Activated T-cell treated with anti-CD3 and anti-CD28 coated beads, Interleukin-2, amount 50 U/mL, for 72 hours (primary cell): Measurements from ENCODE around the gene PDE1C. TPM values are rescaled to one million over a fixed set of nuclear protein-coding genes. Genes with fewer than 3 reads are reported as not detected.

Source experiments
- ATAC-seq, 2 donors: fragments of 150-1000 bp; cut with Tn5 transposase; replicated peaks in 1 of 2; 2 replicates each; pipeline ENCODE4 v1.10.0; 2021; ENCODE audit warnings: moderate library complexity in 2 of 2, mild to moderate bottlenecking in 1 of 2
- DNase-seq, 2 donors: peaks; one replicate each; pipeline ENCODE4 v3.0.0; 2021 to 2022; ENCODE audit warnings: mixed read lengths in 1 of 2
- H3K27ac Mint-ChIP-seq: one replicate; pipeline ENCODE4 v1.8.0; 2022; ENCODE audit warnings: mild to moderate bottlenecking, moderate library complexity, mixed read lengths
- H3K27me3 Mint-ChIP-seq: one replicate; pipeline ENCODE4 v1.8.0; 2022; ENCODE audit warnings: low read depth, mixed read lengths
- H3K36me3 Mint-ChIP-seq, 2 donors: one replicate each; pipeline ENCODE4 v1.8.0; 2022; ENCODE audit warnings: mixed read lengths in 2 of 2, mild to moderate bottlenecking in 1 of 2; ENCODE audit not compliant: insufficient read depth in 2 of 2
- H3K4me1 Mint-ChIP-seq: one replicate; pipeline ENCODE4 v1.8.0; 2022; ENCODE audit warnings: low read depth, mixed read lengths
- H3K4me3 Mint-ChIP-seq, 2 donors: one replicate each; pipeline ENCODE4 v1.8.0; 2022; ENCODE audit warnings: mild to moderate bottlenecking in 2 of 2, mixed read lengths in 2 of 2, moderate library complexity in 2 of 2
- H3K9me3 Mint-ChIP-seq, 2 donors: one replicate each; pipeline ENCODE4 v1.8.0; 2022; ENCODE audit warnings: mixed read lengths in 2 of 2
- total RNA-seq, 2 donors: library from RNA; stranded (reverse); gene quantifications; one replicate each; pipeline ENCODE4 v1.2.3, GENCODE V29; 2022

The PDE1C gene
- total RNA-seq, 2 donors from 2014 or later = not detected

DNA sequence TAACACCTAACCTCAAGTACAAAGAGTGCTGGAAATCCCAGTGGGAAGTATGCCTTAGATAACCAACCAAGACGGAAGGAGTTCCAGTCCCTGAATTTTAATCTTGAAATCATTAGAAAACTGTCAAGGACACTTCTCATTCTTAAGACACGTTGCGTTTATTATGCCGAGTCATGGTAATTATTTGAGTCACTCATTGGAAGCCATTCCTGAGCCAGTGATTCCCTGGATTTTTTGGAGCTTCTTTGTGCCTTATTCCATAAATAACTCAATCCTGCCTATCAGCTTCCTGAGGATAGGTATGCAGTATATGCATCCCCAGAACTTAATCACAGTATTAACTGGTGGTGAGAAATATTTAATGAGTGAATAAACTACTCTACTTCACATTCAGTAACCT, 305.7 kb downstream of the PDE1C start:
- peaks cover 2 to 4% of the 10 kb centered on the region in 2 donors for H3K9me3 Mint-ChIP-seq

DNA sequence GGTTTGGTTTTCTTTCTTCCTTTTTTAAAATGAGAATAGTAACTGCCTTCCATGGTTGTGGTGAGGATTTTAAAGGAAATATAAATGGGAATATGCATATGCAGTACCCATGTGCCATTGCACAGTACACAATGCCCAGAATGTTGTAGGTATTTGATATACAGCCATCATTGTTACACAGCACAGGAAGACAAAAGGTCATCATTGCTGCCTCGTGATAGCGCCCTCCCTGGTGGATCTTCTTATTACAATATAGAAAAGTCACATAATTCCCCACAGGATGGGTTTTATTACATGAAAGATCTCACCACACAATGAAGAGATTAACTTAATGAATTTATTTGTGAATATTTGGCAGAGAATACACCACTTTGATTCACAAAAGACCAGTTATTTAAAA, 306.7 kb downstream of the PDE1C start:
- Mint-ChIP-seq H3K36me3 (no peaks in the 10 kb centered on the region), H3K27me3 (no peaks in the 10 kb centered on the region), H3K27ac (no peak overlapping the region), H3K9me3 (peaks cover 2 to 4% of the 10 kb centered on the region in 2 donors), H3K4me1 (no peaks in the 10 kb centered on the region), H3K4me3 (no peak overlapping the region)
- DNase-seq (no peak), ATAC-seq (no peak)

More for the DNA sequence above, 305.7 kb downstream of the PDE1C start:
- H3K4me3 Mint-ChIP-seq = no peak overlapping the region
- H3K27ac Mint-ChIP-seq = no peak overlapping the region
- H3K4me1 Mint-ChIP-seq = no peaks in the 10 kb centered on the region
- no peaks in the 10 kb centered on the region for H3K36me3 Mint-ChIP-seq
- ATAC-seq (no peak), DNase-seq (no peak)
- no peaks in the 10 kb centered on the region for H3K27me3 Mint-ChIP-seq

DNA sequence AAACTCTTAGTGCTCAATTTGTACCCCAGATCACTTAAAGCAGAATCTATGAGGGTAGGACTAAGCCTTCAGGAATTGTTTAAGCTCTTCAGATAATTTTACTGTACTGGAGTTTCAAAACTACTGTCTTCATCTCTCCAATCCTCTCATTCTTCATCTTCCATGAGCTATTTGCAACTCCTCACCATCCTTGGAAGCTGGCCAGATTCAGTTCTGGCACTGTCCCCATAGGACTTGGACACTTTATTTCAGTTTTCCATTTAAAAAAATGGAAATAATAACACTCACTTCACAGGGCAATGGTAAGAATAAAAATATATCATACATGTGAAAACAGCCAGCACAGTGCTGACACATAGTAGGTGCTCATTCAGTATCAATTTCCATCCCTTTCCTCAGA, 308.6 kb downstream of the PDE1C start:
- Mint-ChIP-seq H3K4me1 (no peaks in the 10 kb centered on the region), H3K4me3 (no peak overlapping the region)

DNA sequence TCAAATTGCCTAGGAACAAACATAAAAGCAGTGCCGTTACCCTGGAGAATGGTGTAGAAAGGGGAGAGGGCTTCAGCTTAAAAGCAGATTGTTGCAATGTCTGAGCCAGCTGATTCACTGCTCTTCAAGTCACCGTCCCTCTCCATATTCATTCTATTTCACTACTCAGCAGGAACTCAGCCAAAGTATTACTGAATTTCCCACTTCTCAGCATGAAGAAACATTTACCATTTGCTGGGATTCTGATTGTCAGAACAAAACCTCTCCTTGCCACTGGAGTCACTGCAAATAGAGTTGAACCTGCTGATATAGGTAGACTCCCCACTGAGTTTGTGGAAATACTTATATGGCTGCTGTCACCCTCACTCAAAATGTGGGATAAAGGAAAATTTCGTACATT, 311.5 kb downstream of the PDE1C start:
- ATAC-seq = no peak
- DNase-seq = no peak
- H3K4me3 Mint-ChIP-seq = no peak overlapping the region
- H3K9me3 Mint-ChIP-seq = peaks cover 0 to 1% of the 10 kb centered on the region in 2 donors
- no peaks in the 10 kb centered on the region for H3K27me3 Mint-ChIP-seq
- H3K36me3 Mint-ChIP-seq = no peaks in the 10 kb centered on the region
- H3K4me1 Mint-ChIP-seq = no peaks in the 10 kb centered on the region
- no peak overlapping the region for H3K27ac Mint-ChIP-seq

More for the DNA sequence above, 308.6 kb downstream of the PDE1C start:
- ATAC-seq = no peak
- no peaks in the 10 kb centered on the region for H3K36me3 Mint-ChIP-seq
- no peak for DNase-seq
- H3K27me3 Mint-ChIP-seq = no peaks in the 10 kb centered on the region
- no peak overlapping the region for H3K27ac Mint-ChIP-seq
- peaks cover 0 to 2% of the 10 kb centered on the region in 2 donors for H3K9me3 Mint-ChIP-seq

DNA sequence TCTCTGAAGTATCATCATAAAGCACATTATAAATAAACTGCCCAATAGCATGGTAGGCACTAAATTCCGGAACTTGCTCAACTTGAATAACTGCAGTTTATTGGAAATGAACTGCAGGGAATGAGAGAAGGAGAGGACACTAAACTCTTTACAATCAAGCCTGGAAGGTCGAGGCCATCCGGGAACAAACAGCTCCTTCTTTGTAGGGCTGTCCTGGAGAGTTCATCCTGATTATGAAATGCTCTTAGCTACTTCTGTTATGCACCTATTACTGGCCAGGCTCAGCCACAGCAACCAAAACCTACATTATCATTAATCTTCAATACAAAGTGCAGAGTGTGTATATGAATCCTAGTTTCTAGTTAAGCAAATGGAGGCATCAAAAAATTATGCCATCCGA, 318.5 kb downstream of the PDE1C start:
- Mint-ChIP-seq H3K4me1 (no peaks in the 10 kb centered on the region), H3K27me3 (no peaks in the 10 kb centered on the region), H3K4me3 (no peak overlapping the region), H3K36me3 (peaks cover 0 to 1% of the 10 kb centered on the region in 2 donors), H3K9me3 (peaks cover 0 to 1% of the 10 kb centered on the region in 2 donors), H3K27ac (no peak overlapping the region)
- ATAC-seq (no peak), DNase-seq (no peak)

DNA sequence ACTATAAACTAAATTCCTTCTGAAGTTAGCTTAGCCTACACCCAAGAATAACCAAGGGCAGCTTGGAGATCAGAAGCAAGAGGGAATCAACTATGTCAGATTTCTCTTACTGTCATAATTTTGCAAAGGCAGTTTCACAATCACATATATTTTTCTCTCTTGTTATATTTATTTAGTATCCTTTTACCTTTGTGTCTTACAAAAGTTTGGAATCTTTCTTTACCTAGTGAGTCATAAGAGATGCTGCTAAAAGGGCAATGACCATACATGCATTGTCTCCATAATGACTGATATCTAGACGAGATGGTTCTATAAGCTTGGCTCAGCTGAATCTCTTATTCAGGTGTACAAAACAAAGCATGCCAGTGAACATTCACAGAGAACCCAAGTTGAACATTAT, 322.1 kb downstream of the PDE1C start:
- H3K27me3 Mint-ChIP-seq = peaks cover 14% of the 10 kb centered on the region
- H3K4me3 Mint-ChIP-seq = no peak overlapping the region
- DNase-seq = no peak
- H3K27ac Mint-ChIP-seq = no peak overlapping the region
- H3K9me3 Mint-ChIP-seq = peaks cover 0 to 2% of the 10 kb centered on the region in 2 donors
- ATAC-seq = no peak
- peaks cover 0 to 1% of the 10 kb centered on the region in 2 donors for H3K36me3 Mint-ChIP-seq
- H3K4me1 Mint-ChIP-seq = no peaks in the 10 kb centered on the region

DNA sequence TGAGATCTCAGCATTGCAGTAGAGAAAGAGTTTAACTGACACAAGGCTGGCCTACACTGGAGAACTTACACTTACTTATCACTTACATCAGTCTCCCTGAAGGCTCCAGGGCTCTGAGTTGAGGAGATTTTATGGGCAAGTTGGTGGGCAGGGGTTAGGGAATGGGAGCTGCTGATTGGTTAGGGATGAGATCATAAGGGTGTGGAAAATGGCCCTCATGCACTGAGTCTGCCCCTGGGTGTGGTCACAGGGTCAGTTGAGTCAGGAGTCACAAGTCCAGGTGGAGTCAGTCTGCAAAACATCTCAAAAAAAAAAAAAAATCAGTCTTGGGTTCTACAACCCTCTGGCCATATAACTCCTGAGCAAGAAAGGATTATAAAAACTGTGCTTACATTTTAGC, 322.7 kb downstream of the PDE1C start:
- H3K9me3 Mint-ChIP-seq = peaks cover 0 to 2% of the 10 kb centered on the region in 2 donors
- H3K27ac Mint-ChIP-seq = no peak overlapping the region
- peaks cover 14% of the 10 kb centered on the region for H3K27me3 Mint-ChIP-seq
- no peak overlapping the region for H3K4me3 Mint-ChIP-seq
- ATAC-seq (no peak), DNase-seq (no peak)
- H3K4me1 Mint-ChIP-seq = no peaks in the 10 kb centered on the region
- peaks cover 0 to 1% of the 10 kb centered on the region in 2 donors for H3K36me3 Mint-ChIP-seq

DNA sequence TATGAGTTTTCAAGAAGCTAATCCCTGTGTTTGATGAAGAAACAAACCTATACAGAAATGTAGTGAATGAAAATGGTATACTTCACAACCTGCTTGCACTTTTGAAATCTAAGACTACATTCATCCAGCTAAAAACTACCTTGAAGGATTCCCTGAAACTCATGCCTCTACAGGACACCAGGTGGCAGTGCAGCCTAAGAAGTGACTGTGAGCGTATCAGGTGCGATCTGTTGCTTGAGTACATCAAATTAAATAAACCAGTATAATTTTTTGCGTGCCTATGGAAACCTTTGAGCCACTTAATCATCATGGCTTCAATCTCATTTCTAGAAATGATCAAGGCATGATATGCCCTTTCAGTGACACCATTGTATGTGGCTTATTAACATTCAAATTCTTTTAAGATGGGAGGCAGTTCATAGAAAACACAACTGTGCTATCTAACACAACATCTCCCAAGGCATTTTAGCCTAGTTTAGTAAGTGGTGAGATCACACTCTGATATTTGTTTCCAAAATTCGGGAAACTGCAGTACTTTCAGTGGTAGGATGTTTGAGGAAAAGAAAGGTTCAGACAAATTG, 325.8 kb downstream of the PDE1C start:
- no peak overlapping the region for H3K4me3 Mint-ChIP-seq
- no peak overlapping the region for H3K27ac Mint-ChIP-seq
- H3K9me3 Mint-ChIP-seq = peaks cover 0 to 2% of the 10 kb centered on the region in 2 donors
- peaks cover 0 to 1% of the 10 kb centered on the region in 2 donors for H3K36me3 Mint-ChIP-seq
- DNase-seq (peak; percentile 41 to 52), ATAC-seq (peak in 1 of 2 donors; percentile 59)
- no peaks in the 10 kb centered on the region for H3K4me1 Mint-ChIP-seq
- peaks cover 14% of the 10 kb centered on the region for H3K27me3 Mint-ChIP-seq

DNA sequence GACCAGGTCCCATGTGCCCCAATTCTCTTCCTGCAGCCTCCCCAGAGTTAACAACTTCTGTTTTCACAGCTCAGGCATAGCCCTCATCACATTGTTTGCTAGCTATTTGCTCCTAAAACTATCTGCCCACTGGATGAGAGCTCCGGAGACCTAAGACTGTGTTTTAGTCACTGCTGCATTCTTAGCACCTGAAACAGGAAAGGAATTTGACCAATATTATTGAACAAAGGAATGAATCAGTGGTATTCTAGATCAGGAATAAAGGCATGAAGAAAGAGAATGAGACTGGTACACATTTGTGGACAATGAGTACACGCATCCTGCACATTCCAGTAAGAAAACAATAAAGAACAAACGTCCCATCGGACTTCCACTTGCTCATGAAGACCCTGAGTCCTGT, 328.4 kb downstream of the PDE1C start:
- ATAC-seq = no peak
- Mint-ChIP-seq H3K4me3 (no peak overlapping the region), H3K4me1 (no peaks in the 10 kb centered on the region), H3K9me3 (peaks cover 0 to 2% of the 10 kb centered on the region in 2 donors), H3K27ac (no peak overlapping the region), H3K36me3 (no peaks in the 10 kb centered on the region), H3K27me3 (peaks cover 14% of the 10 kb centered on the region)
- DNase-seq = no peak

DNA sequence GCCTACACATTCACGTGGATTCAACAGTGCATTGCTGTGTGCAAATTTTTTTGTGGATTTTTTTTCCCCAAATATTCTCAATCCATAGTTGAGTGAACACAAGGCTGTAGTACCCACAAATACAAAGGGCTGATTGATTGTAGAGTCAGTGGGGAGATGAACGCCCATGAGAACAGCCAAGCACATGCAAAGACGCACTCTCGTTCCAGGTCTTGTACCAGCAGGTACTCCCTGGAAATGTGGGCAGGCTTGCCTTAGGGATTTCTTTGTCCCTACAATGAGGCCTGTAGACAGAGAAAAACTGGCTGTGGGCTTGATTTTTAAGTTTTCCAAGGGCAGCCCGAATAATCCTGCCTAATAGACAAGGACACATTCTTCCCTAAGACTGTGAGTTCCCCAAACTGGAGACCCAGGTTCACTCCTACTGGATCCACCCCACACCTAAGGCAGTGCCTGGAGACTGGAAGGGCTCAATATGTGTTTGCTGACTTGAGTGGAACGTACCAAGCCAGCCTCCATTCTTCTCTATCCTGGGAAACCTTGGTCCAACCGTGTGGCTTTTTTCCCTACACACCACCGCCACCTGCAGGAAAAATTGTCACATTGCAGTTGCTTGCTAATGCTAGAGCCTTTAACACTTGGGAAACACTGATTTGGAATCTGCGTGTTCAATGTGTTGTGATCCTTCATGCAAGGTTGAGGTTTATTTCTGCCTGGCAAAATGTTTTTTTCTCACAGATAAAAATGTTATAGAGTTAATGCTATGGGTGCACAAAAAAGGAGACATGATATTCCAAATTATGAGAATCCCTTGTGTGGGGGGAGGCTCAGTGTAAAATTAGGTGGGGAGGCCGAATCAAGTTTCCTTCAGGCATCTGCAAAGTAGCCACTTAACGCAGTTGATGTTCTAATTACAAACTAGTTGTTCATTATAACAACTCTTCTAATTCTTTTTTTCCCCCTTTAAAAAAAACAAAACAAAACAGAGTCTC, 333.9 kb downstream of the PDE1C start:
- no peak overlapping the region for H3K27ac Mint-ChIP-seq
- H3K27me3 Mint-ChIP-seq = no peaks in the 10 kb centered on the region
- no peaks in the 10 kb centered on the region for H3K4me1 Mint-ChIP-seq
- no peak overlapping the region for H3K4me3 Mint-ChIP-seq
- H3K9me3 Mint-ChIP-seq = peaks cover 0 to 5% of the 10 kb centered on the region in 2 donors
- ATAC-seq = no peak
- H3K36me3 Mint-ChIP-seq = no peaks in the 10 kb centered on the region
- peak; percentile 4 to 16 for DNase-seq

DNA sequence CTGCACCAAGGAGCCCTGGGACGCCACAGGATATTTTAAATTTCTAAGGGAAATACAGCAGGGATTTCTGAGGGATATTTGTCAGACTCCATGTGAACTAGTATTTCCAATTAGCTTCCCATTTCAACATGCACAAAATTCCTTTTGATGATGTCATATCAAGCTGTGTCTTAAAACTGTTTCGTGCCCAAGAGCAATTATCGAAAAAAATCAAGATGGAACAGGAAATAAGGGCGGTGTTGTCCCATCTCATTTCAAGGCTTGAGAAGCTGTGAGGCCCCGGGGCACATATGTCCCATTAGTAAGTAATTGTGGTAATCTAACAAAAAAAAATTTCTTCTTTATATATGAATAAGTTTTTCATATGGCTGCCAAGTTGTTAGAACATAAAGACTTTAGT, 335.8 kb downstream of the PDE1C start:
- no peaks in the 10 kb centered on the region for H3K4me1 Mint-ChIP-seq
- H3K36me3 Mint-ChIP-seq = no peaks in the 10 kb centered on the region
- no peaks in the 10 kb centered on the region for H3K27me3 Mint-ChIP-seq
- H3K9me3 Mint-ChIP-seq = peaks cover 0 to 5% of the 10 kb centered on the region in 2 donors
- H3K27ac Mint-ChIP-seq = no peak overlapping the region
- H3K4me3 Mint-ChIP-seq = no peak overlapping the region
- ATAC-seq (no peak), DNase-seq (no peak)

DNA sequence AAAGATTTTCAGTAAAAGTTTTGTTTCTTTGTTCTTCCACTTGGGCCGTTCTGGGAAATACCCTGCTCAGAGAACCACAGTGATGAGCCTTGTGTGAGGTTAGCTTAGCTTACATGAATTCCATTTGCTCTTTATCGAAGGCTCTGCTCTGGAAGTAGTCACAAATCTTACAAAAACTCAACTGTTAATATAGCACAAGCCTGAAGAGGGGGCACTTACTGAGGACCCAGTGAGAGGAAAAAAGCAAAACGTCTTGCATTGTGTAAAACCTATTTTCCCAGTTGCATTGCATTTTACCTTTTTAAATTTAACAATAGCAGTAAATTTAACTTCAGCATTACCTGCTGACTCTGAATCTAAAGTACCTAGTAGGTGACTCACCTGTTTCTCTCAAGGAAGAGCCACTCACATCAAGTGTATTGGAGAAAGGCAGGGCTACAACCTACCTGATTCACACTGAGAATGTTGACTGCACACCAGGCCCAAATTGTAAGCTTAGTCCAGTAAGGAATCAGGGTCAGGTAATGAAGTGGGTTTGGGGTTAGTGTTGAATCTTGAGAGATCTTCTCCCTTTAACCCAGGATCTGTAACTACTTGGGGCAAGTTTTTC, 340.9 kb downstream of the PDE1C start:
- Mint-ChIP-seq H3K4me3 (no peak overlapping the region), H3K4me1 (no peaks in the 10 kb centered on the region), H3K9me3 (peaks cover 0 to 5% of the 10 kb centered on the region in 2 donors), H3K27me3 (no peaks in the 10 kb centered on the region), H3K36me3 (no peaks in the 10 kb centered on the region), H3K27ac (no peak overlapping the region)
- no peak for ATAC-seq
- no peak for DNase-seq

DNA sequence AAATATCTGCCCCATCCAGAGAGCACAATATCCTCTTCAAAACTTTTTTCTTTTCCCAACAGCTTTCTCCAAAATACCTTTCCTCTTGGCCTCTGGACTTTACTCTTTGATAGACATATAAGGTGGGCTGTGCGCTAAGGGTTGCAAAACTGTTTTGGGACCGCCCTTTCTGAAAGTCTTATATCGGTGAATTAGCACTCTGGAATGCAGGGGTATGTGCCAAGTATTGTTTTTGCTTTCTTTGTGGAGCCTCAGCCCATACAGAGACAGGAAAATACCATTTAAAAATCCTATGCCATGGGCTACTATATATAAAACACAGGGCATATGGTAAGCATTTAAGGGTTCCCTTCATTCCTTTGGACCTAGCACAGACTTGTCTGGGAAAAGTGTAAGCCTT, 345.5 kb downstream of the PDE1C start:
- ATAC-seq = no peak
- DNase-seq = no peak
- Mint-ChIP-seq H3K4me3 (no peak overlapping the region), H3K9me3 (no peaks in the 10 kb centered on the region), H3K27me3 (no peaks in the 10 kb centered on the region), H3K4me1 (no peaks in the 10 kb centered on the region), H3K36me3 (no peaks in the 10 kb centered on the region), H3K27ac (no peak overlapping the region)
